Measurements from ENCODE around the gene EIF4A3. TPM values are rescaled to one million over a fixed set of nuclear protein-coding genes. Genes with fewer than 3 reads are reported as not detected.

The EIF4A3 gene
- total and polyA plus RNA-seq, 10 of the 15 experiments (the other 5 are each of a cell fraction or from before 2014, with no cell fraction given) = 53.3 to 225 (median 103) TPM

GRCh38 chr17:80100035-80100323 is 46.9 kb downstream of the EIF4A3 start:
- Histone ChIP-seq H3K4me2 (ENCODE audit: control insufficient read depth, insufficient read depth) (peak overlapping the region; percentile 75), H3K9me3 (replicated peaks; ENCODE audit: control insufficient read depth, insufficient read depth, low read length) (no peaks in the 10 kb centered on the region), H3K27ac (ENCODE audit: control insufficient read depth, insufficient read depth) (no peak overlapping the region), H4K20me1 (ENCODE audit: control insufficient read depth, insufficient read depth) (no peaks in the 10 kb centered on the region), H2AFZ (ENCODE audit: control insufficient read depth, low read depth, low read length) (peak overlapping the region; percentile 28; the same call in 1 of the 2 replicates), H3K4me1 (ENCODE audit: control insufficient read depth, insufficient read depth, low read length) (peaks cover 16% of the 10 kb centered on the region), H3K79me2 (ENCODE audit: control insufficient read depth, insufficient read depth, low read length) (no peaks in the 10 kb centered on the region; the same call in 1 of the 2 replicates), H3K27me3 (replicated peaks in 1 of 2; ENCODE audit: control insufficient read depth in 2 of 2, insufficient read depth in 2 of 2, low read length in 1 of 2) (no peaks in the 10 kb centered on the region), H3K9ac (ENCODE audit: control insufficient read depth, insufficient read depth, low read length) (no peak overlapping the region), H3K4me3 (0 out of 2 replicates have a peak overlapping the region, but pooled peaks have one; percentile 70), H3K36me3 (ENCODE audit: control insufficient read depth in 2 of 2, insufficient read depth in 2 of 2, low read length in 1 of 2) (no peaks in the 10 kb centered on the region)
- ChIA-PET CTCF (interaction anchor here (0.6 to 1.3 kb wide), 3 partner anchors 17 to 262 kb away, joined by 3 read pairs; no protein-coding TSS in a partner anchor), RAD21 (ENCODE audit: unreplicated experiment) (no interaction called here), POLR2A (interaction anchor here (0.5 kb wide), 1 partner anchor 48 kb away, joined by 5 read pairs; no protein-coding TSS in a partner anchor), SMC1A (ENCODE audit: uncharacterized antibody, unreplicated experiment) (interaction anchor here (0.7 kb wide), 1 partner anchor 28 kb away, joined by 4 read pairs; no protein-coding TSS in a partner anchor)
- FAIRE-seq (no peak), ATAC-seq (no peak), DNase-seq (ENCODE audit: low read depth, low spot score) (no peak)
- no TSS peak for BruUV-seq (replicated peaks)
- WGBS (ENCODE audit: insufficient coverage, insufficient replicate concordance, low lambda C conversion rate, missing lambda C conversion rate) = 0% methylated on average over 4 of the region's 4 CpGs
- in situ Hi-C loops (cut with MboI) = no loop called here
- intact Hi-C loops (cut with micrococcal nuclease; ENCODE audit: unreplicated experiment) = no loop called here
- no peak for TF ChIP-seq TAF1 (IDR thresholded peaks at IDR 0.05; ENCODE audit: borderline replicate concordance, low read depth, low read length)
- TF ChIP-seq KAT2A (conservative IDR thresholded peaks at IDR 0.05; ENCODE audit: control insufficient read depth, low read depth, low read length) = no peak
- peak in 1 of 2 experiments; percentile 60; a peak in 2 of 4 replicates for TF ChIP-seq BHLHE40 (IDR thresholded peaks at IDR 0.05; ENCODE audit: borderline replicate concordance in 1 of 2, low read depth in 2 of 2, low read length in 1 of 2)

DNA sequence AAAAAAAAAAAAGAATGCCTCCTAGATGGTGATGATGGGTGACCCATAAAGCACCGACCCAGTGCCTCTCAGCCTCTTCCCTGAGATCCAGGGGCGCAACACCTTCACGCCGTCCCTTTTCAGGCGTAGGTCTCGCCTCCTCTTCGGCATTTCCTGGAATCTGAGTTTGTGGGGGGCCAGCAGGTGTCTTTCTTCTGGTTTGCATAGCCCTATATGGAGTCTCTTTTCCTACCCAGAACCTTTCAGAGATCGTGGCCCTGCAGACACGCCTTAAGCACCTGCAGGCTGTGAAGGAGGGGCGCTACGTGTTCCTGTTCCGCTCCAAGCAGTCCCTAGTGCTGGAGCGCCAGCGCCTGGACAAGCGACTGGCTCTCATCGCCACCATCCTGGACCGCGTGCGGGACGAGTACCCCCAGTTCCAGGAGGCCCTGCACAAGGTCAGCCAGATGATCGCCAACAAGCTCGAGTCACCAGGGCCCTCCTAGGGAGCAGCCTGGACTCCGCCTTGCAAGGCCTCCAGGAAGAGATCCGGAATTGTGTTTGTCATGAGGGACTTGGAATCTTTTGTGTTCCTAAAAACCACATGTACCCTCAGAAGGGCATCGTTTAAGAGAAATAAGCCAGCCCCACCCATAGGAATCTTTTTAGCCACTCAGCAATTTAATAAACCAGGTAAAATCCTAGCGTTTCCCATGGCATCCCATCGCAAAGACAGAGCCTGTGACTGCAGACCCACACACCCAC is 47.5 kb downstream of the EIF4A3 start:
- H4K20me1 ChIP-seq (ENCODE audit: control insufficient read depth, insufficient read depth) = no peaks in the 10 kb centered on the region
- no peak overlapping the region for H3K9ac ChIP-seq (ENCODE audit: control insufficient read depth, insufficient read depth, low read length)
- H3K4me1 ChIP-seq (ENCODE audit: control insufficient read depth, insufficient read depth, low read length) = peaks cover 16% of the 10 kb centered on the region
- peak overlapping the region; percentile 75 for H3K4me2 ChIP-seq (ENCODE audit: control insufficient read depth, insufficient read depth)
- POLR2A ChIA-PET = no interaction called here
- SMC1A ChIA-PET (ENCODE audit: uncharacterized antibody, unreplicated experiment) = no interaction called here
- no peak overlapping the region for H3K27ac ChIP-seq (ENCODE audit: control insufficient read depth, insufficient read depth)
- H3K36me3 ChIP-seq (ENCODE audit: control insufficient read depth in 2 of 2, insufficient read depth in 2 of 2, low read length in 1 of 2) = no peaks in the 10 kb centered on the region
- in situ Hi-C loops (cut with MboI) = no loop called here
- no peak for FAIRE-seq
- 0 out of 2 replicates have a peak overlapping the region, but pooled peaks have one; percentile 70 for H3K4me3 ChIP-seq
- intact Hi-C loops (cut with micrococcal nuclease; ENCODE audit: unreplicated experiment) = no loop called here
- ATAC-seq = no peak
- no peaks in the 10 kb centered on the region for H3K27me3 ChIP-seq (replicated peaks in 1 of 2; ENCODE audit: control insufficient read depth in 2 of 2, insufficient read depth in 2 of 2, low read length in 1 of 2)
- DNase-seq (ENCODE audit: low read depth, low spot score) = no peak
- no peaks in the 10 kb centered on the region; the same call in 1 of the 2 replicates for H3K79me2 ChIP-seq (ENCODE audit: control insufficient read depth, insufficient read depth, low read length)
- RAD21 ChIA-PET (ENCODE audit: unreplicated experiment) = no interaction called here
- no peak overlapping the region for H2AFZ ChIP-seq (ENCODE audit: control insufficient read depth, low read depth, low read length)
- H3K9me3 ChIP-seq (replicated peaks; ENCODE audit: control insufficient read depth, insufficient read depth, low read length) = no peaks in the 10 kb centered on the region
- WGBS (ENCODE audit: insufficient coverage, insufficient replicate concordance, low lambda C conversion rate, missing lambda C conversion rate) = 84% methylated on average over 27 of the region's 27 CpGs
- CTCF ChIA-PET = interaction anchor here (0.7 kb wide), 1 partner anchor 17 kb away, joined by 3 read pairs; no protein-coding TSS in a partner anchor
- BruUV-seq (replicated peaks) = no TSS peak
- TF ChIP-seq, protein P1, sequence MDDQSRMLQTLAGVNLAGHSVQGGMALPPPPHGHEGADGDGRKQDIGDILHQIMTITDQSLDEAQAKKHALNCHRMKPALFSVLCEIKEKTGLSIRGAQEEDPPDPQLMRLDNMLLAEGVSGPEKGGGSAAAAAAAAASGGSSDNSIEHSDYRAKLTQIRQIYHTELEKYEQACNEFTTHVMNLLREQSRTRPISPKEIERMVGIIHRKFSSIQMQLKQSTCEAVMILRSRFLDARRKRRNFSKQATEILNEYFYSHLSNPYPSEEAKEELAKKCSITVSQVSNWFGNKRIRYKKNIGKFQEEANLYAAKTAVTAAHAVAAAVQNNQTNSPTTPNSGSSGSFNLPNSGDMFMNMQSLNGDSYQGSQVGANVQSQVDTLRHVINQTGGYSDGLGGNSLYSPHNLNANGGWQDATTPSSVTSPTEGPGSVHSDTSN (IDR thresholded peaks at IDR 0.05; ENCODE audit: insufficient replicate concordance, low read depth, low read length) = no peak
